Hepatocyte (in vitro differentiated cells): Measurements from ENCODE around the gene DGKD. TPM values are rescaled to one million over a fixed set of nuclear protein-coding genes. Genes with fewer than 3 reads are reported as not detected.

Source experiments
- DNase-seq: peaks from one replicate; pipeline ENCODE4 v3.0.0-alpha.2; 2016; ENCODE audit warnings: low spot score
- H2AFZ ChIP-seq: fragments of 200-600 bp; sonication (generic); 2 replicates; pipeline ENCODE4 v1.6.0; 2016; ENCODE audit warnings: antibody characterized with exemption, mild to moderate bottlenecking
- H3K27ac ChIP-seq: fragments of 200-600 bp; sonication (generic); 2 replicates; pipeline ENCODE4 v1.5.1; 2016; ENCODE audit warnings: mild to moderate bottlenecking
- H3K27me3 ChIP-seq: fragments of 200-600 bp; sonication (generic); 2 replicates; pipeline ENCODE4 v1.6.1; 2016
- H3K36me3 ChIP-seq: fragments of 200-600 bp; sonication (generic); replicated peaks from 2 replicates; pipeline ENCODE4 v1.5.1; 2016; ENCODE audit warnings: low read depth; ENCODE audit not compliant: insufficient read depth
- H3K4me1 ChIP-seq: fragments of 200-600 bp; sonication (generic); 2 replicates; pipeline ENCODE4 v1.5.1; 2016; ENCODE audit warnings: mild to moderate bottlenecking, moderate library complexity; ENCODE audit not compliant: insufficient read depth
- H3K4me2 ChIP-seq: fragments of 200-600 bp; sonication (generic); 2 replicates; pipeline ENCODE4 v1.6.0; 2016
- H3K4me3 ChIP-seq: fragments of 200-600 bp; sonication (generic); 2 replicates; pipeline ENCODE4 v1.5.1; 2016; ENCODE audit warnings: mild to moderate bottlenecking
- H3K79me2 ChIP-seq: fragments of 200-600 bp; sonication (generic); 2 replicates; pipeline ENCODE4 v1.6.0; 2017; ENCODE audit warnings: mild to moderate bottlenecking
- H3K9me2 ChIP-seq: fragments of 200-600 bp; sonication (generic); replicated peaks from 2 replicates; pipeline ENCODE4 v1.6.0; 2017; ENCODE audit warnings: mild to moderate bottlenecking; ENCODE audit not compliant: insufficient read depth
- H3K9me3 ChIP-seq: fragments of 200-600 bp; sonication (generic); 2 replicates; pipeline ENCODE4 v1.5.1; 2016; ENCODE audit warnings: low read depth, mild to moderate bottlenecking
- H4K20me1 ChIP-seq: fragments of 200-600 bp; sonication (generic); 2 replicates; pipeline ENCODE4 v1.6.0; 2016; ENCODE audit warnings: mild to moderate bottlenecking; ENCODE audit not compliant: insufficient read depth, poor library complexity, severe bottlenecking
- EZH2 ChIP-seq: fragments of 200-600 bp; sonication (generic); IDR thresholded peaks from 2 replicates; pipeline ENCODE4 v1.6.1; 2016; ENCODE audit warnings: antibody characterized with exemption, mild to moderate bottlenecking, borderline replicate concordance
- EZH2phosphoT487 ChIP-seq: fragments of 200-600 bp; sonication (generic); IDR thresholded peaks from one replicate; pipeline ENCODE4 v1.6.1; 2018; ENCODE audit warnings: antibody characterized with exemption, mild to moderate bottlenecking, low read depth, moderate library complexity; ENCODE audit not compliant: unreplicated experiment, severe bottlenecking
- WGBS: methylation state at CpG from one replicate; pipeline ENCODE4 v1.1.6; 2016; ENCODE audit warnings: low lambda C conversion rate; ENCODE audit errors: missing lambda C conversion rate; 5-methylcytosine and 5-hydroxymethylcytosine counted together
- polyA plus RNA-seq: library from polyadenylated mRNA; unstranded; fragments of >200 nt; fragmentation: Nextera tagmentation; extraction: Ambion mirVana; gene quantifications from 2 replicates; pipeline ENCODE4 v1.2.1, GENCODE V29; 2016
- total RNA-seq: library from RNA; depleted of rRNA; stranded (reverse); fragments of >200 nt; gene quantifications from 2 replicates; pipeline ENCODE4 v1.2.3, GENCODE V29; 2014
- TF ChIP-seq, protein P1 (sequence below): fragments of 200-600 bp; sonication (generic); IDR thresholded peaks from 2 replicates; pipeline ENCODE4 v1.5.1; 2016; ENCODE audit warnings: antibody characterized with exemption, mild to moderate bottlenecking; ENCODE audit not compliant: poor library complexity

The DGKD gene
- total and polyA plus RNA-seq, 2 experiments from 2014 or later: 14.2 to 14.3 TPM

DNA sequence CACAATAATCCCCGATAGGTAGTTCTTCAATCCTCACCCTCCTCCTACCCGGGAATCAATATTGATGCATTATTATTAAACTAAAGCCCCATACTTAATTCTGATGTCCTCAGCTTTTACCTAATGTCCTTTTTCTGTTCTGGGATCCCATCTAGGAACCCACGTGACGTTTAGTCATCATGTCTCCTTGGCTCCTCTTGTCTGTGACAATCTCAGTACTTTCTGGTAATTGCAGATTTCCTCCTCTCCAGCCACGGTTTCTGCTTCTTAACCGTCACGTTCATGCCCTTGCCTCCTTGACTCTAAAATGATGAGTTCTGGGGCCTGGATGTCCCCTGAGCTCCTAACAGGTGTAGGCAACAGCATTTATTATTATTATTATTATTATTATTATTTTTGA is 2.9 kb upstream of the DGKD start:
- Histone ChIP-seq H3K4me3 (no peak overlapping the region), H3K36me3 (no peaks in the 10 kb centered on the region), H3K27me3 (no peaks in the 10 kb centered on the region), H3K79me2 (peaks cover 15% of the 10 kb centered on the region), H3K9me3 (no peaks in the 10 kb centered on the region), H3K4me1 (peaks cover 33% of the 10 kb centered on the region), H3K27ac (peak overlapping the region; percentile 55), H3K4me2 (no peak overlapping the region), H3K9me2 (no peaks in the 10 kb centered on the region), H2AFZ (no peak overlapping the region), H4K20me1 (peaks cover 6% of the 10 kb centered on the region)
- TF ChIP-seq EZH2phosphoT487 (no peak), EZH2 (no peak)
- TF ChIP-seq, protein P1, sequence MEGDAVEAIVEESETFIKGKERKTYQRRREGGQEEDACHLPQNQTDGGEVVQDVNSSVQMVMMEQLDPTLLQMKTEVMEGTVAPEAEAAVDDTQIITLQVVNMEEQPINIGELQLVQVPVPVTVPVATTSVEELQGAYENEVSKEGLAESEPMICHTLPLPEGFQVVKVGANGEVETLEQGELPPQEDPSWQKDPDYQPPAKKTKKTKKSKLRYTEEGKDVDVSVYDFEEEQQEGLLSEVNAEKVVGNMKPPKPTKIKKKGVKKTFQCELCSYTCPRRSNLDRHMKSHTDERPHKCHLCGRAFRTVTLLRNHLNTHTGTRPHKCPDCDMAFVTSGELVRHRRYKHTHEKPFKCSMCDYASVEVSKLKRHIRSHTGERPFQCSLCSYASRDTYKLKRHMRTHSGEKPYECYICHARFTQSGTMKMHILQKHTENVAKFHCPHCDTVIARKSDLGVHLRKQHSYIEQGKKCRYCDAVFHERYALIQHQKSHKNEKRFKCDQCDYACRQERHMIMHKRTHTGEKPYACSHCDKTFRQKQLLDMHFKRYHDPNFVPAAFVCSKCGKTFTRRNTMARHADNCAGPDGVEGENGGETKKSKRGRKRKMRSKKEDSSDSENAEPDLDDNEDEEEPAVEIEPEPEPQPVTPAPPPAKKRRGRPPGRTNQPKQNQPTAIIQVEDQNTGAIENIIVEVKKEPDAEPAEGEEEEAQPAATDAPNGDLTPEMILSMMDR: no peak
- peak; percentile 3 for DNase-seq
- 83% methylated on average over 7 of the region's 7 CpGs for WGBS

DNA sequence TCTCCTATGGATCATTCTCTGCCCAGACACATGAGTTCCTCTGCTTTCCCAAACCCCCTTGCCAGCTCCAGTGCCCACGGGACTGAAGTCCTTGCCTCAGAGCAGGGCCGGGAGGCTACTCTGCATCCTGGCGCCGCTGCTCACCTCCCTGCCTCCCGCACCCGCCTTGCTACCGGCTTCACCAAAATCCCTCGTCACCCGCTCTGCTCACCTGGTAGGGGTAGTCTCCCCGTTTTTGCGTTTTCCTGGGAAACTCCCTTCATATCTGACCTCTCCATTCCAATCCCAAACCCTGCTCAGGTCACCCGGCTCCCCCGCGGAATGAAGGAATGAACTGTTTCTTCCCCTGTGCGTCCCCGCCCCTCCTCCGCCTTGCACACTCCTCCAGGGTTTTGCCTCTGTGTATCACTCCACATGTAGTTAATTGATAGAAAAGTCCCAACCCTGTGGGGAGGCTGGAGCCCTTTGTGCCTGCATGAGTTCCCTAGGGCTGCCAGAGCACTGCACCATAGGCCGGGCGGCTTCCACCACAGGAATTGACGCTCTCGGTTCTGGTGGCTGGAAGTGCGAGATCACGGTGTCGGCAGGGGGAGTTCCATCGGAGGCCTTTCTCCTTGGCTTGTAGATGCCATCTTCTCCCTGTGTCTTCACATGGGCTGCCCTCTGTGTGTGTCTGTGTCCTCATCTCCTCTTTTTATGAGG is 2.0 kb upstream of the DGKD start:
- Histone ChIP-seq H3K27me3 (no peaks in the 10 kb centered on the region), H4K20me1 (peaks cover 6% of the 10 kb centered on the region), H3K9me2 (no peaks in the 10 kb centered on the region), H3K4me3 (no peak overlapping the region), H3K4me1 (peaks cover 33% of the 10 kb centered on the region), H3K36me3 (no peaks in the 10 kb centered on the region), H3K79me2 (peaks cover 19% of the 10 kb centered on the region), H2AFZ (no peak overlapping the region), H3K9me3 (no peaks in the 10 kb centered on the region), H3K27ac (no peak overlapping the region), H3K4me2 (no peak overlapping the region)
- TF ChIP-seq EZH2phosphoT487 (no peak), EZH2 (no peak)
- TF ChIP-seq, protein P1: no peak
- 98% methylated on average over 25 of the region's 25 CpGs for WGBS
- peak; percentile 4 for DNase-seq

DNA sequence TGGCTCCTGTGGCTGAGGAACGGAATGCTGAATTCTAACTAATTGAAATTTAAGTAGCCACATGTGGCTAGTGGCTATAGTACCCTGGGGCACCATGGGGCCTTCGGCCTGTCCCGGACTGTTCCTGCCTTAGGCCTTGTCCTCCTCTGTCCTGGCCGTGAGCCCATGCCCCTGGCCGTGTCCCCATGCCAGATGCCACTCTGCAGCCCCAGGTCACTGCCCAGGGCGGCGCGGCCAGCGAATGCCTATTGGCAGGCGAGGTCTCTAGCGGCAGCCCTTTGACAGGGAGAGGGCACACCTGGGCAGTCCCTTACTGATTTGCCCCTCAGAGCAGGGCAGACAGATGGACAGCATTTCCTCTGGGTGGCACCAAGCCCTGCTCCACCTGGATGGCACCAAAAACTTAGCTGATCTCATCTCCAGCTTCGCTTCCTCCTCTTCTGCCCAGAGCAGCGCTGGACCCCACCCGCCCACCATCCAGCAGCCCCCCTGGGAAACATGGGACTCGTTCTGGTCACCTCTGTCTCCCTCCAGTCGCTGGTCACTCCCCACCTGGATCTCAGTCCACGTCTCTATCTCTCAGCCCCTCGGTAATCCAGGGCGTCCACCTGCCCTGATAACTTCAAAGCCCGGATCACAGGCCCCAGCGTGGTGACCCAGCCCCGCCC is 1.1 kb upstream of the DGKD start:
- H3K4me1 ChIP-seq: peaks cover 33% of the 10 kb centered on the region
- H3K4me2 ChIP-seq: peak overlapping the region; percentile 94
- H3K36me3 ChIP-seq: no peaks in the 10 kb centered on the region
- TF ChIP-seq EZH2phosphoT487 (no peak), EZH2 (no peak)
- TF ChIP-seq, protein P1: no peak
- H4K20me1 ChIP-seq: peaks cover 6% of the 10 kb centered on the region
- no peaks in the 10 kb centered on the region for H3K9me3 ChIP-seq
- peak overlapping the region; percentile 88 for H3K27ac ChIP-seq
- H3K27me3 ChIP-seq: no peaks in the 10 kb centered on the region
- peaks cover 29% of the 10 kb centered on the region for H3K79me2 ChIP-seq
- peak; percentile 5 for DNase-seq
- H3K9me2 ChIP-seq: no peaks in the 10 kb centered on the region
- no peak overlapping the region for H3K4me3 ChIP-seq
- peak overlapping the region; percentile 94 for H2AFZ ChIP-seq
- WGBS: 70% methylated on average over 22 of the region's 22 CpGs
